DND-41 (cell line): ENCODE results near the gene RAB5A.
"Not testable (repeated sequence)": the region's sequence is repeated elsewhere in the genome, so short reads cannot be mapped to it uniquely, and the experiment has no call there.

Experiments used
- ATAC-seq: fragments of 200-7000 bp; cut with Tn5 transposase; 3 replicates; pipeline ENCODE4 v1.9.1; 2021; ENCODE audit warnings: low read depth; ENCODE audit not compliant: insufficient read depth
- DNase-seq: peaks from one replicate; pipeline ENCODE4 v3.0.0-alpha.2; 2020
- H2AFZ ChIP-seq: 2 replicates; pipeline ENCODE4 v1.6.0; 2012; ENCODE audit warnings: low read depth, low read length
- H3K27ac ChIP-seq: 2 replicates; pipeline ENCODE4 v1.5.1; 2012; ENCODE audit warnings: low read length, inconsistent platforms
- H3K27me3 ChIP-seq: fragments of 200-600 bp; sonication (generic); 2 replicates; pipeline ENCODE4 v1.6.0; 2012; ENCODE audit warnings: low read length, mild to moderate bottlenecking, inconsistent platforms; ENCODE audit not compliant: insufficient read depth, poor library complexity
- H3K36me3 ChIP-seq: 2 replicates; pipeline ENCODE4 v1.5.1; 2012; ENCODE audit warnings: low read length, inconsistent platforms; ENCODE audit not compliant: insufficient read depth
- H3K4me1 ChIP-seq: 2 replicates; pipeline ENCODE4 v1.5.1; 2012; ENCODE audit warnings: mild to moderate bottlenecking, low read length; ENCODE audit not compliant: insufficient read depth
- H3K4me2 ChIP-seq: 2 replicates; pipeline ENCODE4 v1.6.0; 2012; ENCODE audit warnings: mild to moderate bottlenecking, moderate library complexity, low read length, inconsistent platforms; ENCODE audit not compliant: insufficient read depth
- H3K4me3 ChIP-seq, 2 experiments: fragments of 200-600 bp in 1 of 2; shearing (Covaris generic) in 1 of 2; 2 replicates each; pipeline ENCODE4 v1.5.1; 2012 to 2016; ENCODE audit warnings: inconsistent platforms in 2 of 2, low read length in 2 of 2, mild to moderate bottlenecking in 2 of 2, low read depth in 1 of 2, moderate library complexity in 1 of 2
- H3K79me2 ChIP-seq: 2 replicates; pipeline ENCODE4 v1.6.0; 2012; ENCODE audit warnings: low read length, inconsistent platforms; ENCODE audit not compliant: insufficient read depth
- H3K9ac ChIP-seq: 2 replicates; pipeline ENCODE4 v1.6.0; 2012; ENCODE audit warnings: low read depth, mild to moderate bottlenecking, inconsistent platforms, low read length, moderate library complexity
- H3K9me3 ChIP-seq: 2 replicates; pipeline ENCODE4 v1.5.1; 2012; ENCODE audit warnings: low read length, moderate library complexity, mild to moderate bottlenecking, inconsistent platforms; ENCODE audit not compliant: insufficient read depth, severe bottlenecking
- H4K20me1 ChIP-seq: 2 replicates; pipeline ENCODE4 v1.6.0; 2012; ENCODE audit warnings: low read length; ENCODE audit not compliant: insufficient read depth
- CTCF ChIP-seq: IDR thresholded peaks from 2 replicates; pipeline ENCODE4 v1.5.1; 2012; ENCODE audit warnings: borderline replicate concordance, low read length, moderate library complexity, mild to moderate bottlenecking; ENCODE audit not compliant: poor library complexity, severe bottlenecking; ENCODE audit errors: extremely low read depth
- EZH2 ChIP-seq: IDR thresholded peaks from 3 replicates; pipeline ENCODE4 v1.6.1; 2012; ENCODE audit warnings: borderline replicate concordance, low read depth, mild to moderate bottlenecking, moderate library complexity, low read length, inconsistent platforms; ENCODE audit not compliant: severe bottlenecking

The RAB5A gene

DNA sequence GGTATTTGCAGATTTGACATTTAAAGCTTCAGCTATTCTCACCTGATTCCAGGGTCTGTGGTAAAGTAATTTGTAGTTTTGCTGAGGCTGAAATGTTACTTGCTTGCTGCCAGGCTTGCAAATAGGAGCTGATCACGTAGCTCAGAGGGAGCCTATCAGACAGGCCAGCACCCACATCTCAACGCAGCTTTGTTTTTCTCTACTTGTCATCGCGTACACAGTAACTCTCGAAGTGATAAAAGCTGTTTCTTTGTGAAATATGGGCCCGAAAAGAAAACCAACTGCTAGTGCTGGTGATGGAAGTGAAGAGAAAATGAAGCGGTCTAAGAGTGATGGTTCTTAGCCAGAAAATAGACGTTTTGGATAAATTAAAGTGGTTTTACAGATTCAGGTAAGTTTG lies 23.4 kb downstream of the RAB5A start:
- Histone ChIP-seq H3K27me3 (no peaks in the 10 kb centered on the region), H3K4me2 (no peak overlapping the region), H3K9me3 (no peaks in the 10 kb centered on the region), H3K36me3 (peaks cover 30% of the 10 kb centered on the region), H2AFZ (no peak overlapping the region), H3K79me2 (peaks cover 76% of the 10 kb centered on the region), H3K9ac (no peak overlapping the region), H4K20me1 (peaks cover 30% of the 10 kb centered on the region), H3K4me1 (no peaks in the 10 kb centered on the region), H3K27ac (no peak overlapping the region), H3K4me3 (no peak overlapping the region)
- ATAC-seq (no peak), DNase-seq (no peak)
- TF ChIP-seq EZH2 (no peak), CTCF (no peak)

- H3K79me2 ChIP-seq, result peaks cover 59% of the 10 kb centered on the region
- H4K20me1 ChIP-seq, result peaks cover 17% of the 10 kb centered on the region
- H3K4me1 ChIP-seq, result no peaks in the 10 kb centered on the region
- H3K4me2 ChIP-seq, result no peak overlapping the region
- TF ChIP-seq EZH2, result no peak
- TF ChIP-seq CTCF, result no peak
- no peak overlapping the region for H3K4me3 ChIP-seq
- H3K9me3 ChIP-seq, result no peaks in the 10 kb centered on the region
- DNase-seq (no peak), ATAC-seq (no peak)
- no peak overlapping the region for H3K27ac ChIP-seq
- no peak overlapping the region for H2AFZ ChIP-seq
- H3K9ac ChIP-seq, result no peak overlapping the region
- H3K27me3 ChIP-seq, result no peaks in the 10 kb centered on the region
- H3K36me3 ChIP-seq, result peaks cover 35% of the 10 kb centered on the region
These were observed 25.2 kb downstream of the RAB5A start for GRCh38 chr3:19972054-19972453.

DNA sequence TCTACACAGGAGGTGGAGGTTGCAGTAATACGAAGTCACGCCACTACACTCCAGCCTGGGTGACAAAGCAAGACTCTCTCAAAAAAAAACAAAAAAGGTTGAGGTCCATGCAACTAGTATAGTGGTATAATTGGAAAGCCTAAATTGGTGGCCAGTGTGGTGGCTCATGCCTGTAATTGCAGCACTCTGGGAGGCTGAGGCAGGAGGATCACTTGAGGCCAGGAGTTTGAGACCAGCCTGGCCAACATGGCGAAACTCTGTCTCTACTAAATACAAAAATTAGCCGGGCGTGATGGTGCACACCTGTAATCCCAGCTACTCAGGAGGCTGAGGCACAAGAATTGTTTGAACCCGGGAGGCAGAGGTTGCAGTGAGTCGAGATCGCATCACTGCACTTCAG lies 42.0 kb downstream of the RAB5A start:
- not testable (repeated sequence) for H3K9ac ChIP-seq, H3K4me1 ChIP-seq, ATAC-seq

GRCh38 chr3:19994796-19995195 lies 47.9 kb downstream of the RAB5A start:
- ATAC-seq, result no peak
- H3K4me3 ChIP-seq, result no peak overlapping the region
- no peaks in the 10 kb centered on the region for H3K79me2 ChIP-seq
- H3K9ac ChIP-seq, result no peak overlapping the region
- no peak overlapping the region for H3K4me2 ChIP-seq
- no peak for TF ChIP-seq EZH2
- no peak for TF ChIP-seq CTCF
- H3K36me3 ChIP-seq, result no peaks in the 10 kb centered on the region
- H2AFZ ChIP-seq, result no peak overlapping the region
- H4K20me1 ChIP-seq, result no peaks in the 10 kb centered on the region
- DNase-seq, result no peak
- no peaks in the 10 kb centered on the region for H3K27me3 ChIP-seq
- no peak overlapping the region for H3K27ac ChIP-seq
- H3K4me1 ChIP-seq, result no peaks in the 10 kb centered on the region
- H3K9me3 ChIP-seq, result no peaks in the 10 kb centered on the region

More for the DNA sequence above, 42.0 kb downstream of the RAB5A start:
- H3K27ac ChIP-seq, H4K20me1 ChIP-seq, H3K4me2 ChIP-seq, H2AFZ ChIP-seq, H3K4me3 ChIP-seq, H3K79me2 ChIP-seq, DNase-seq, H3K27me3 ChIP-seq, H3K9me3 ChIP-seq: not testable (repeated sequence)
- H3K36me3 ChIP-seq, result peaks cover 11% of the 10 kb centered on the region; the same call in 1 of the 2 replicates
